Measurements from ENCODE around the gene MX2. TPM values are rescaled to one million over a fixed set of nuclear protein-coding genes. Genes with fewer than 3 reads are reported as not detected.

The MX2 gene
- total RNA-seq, 2 experiments from 2014 or later = 9.2 to 10.3 TPM

DNA sequence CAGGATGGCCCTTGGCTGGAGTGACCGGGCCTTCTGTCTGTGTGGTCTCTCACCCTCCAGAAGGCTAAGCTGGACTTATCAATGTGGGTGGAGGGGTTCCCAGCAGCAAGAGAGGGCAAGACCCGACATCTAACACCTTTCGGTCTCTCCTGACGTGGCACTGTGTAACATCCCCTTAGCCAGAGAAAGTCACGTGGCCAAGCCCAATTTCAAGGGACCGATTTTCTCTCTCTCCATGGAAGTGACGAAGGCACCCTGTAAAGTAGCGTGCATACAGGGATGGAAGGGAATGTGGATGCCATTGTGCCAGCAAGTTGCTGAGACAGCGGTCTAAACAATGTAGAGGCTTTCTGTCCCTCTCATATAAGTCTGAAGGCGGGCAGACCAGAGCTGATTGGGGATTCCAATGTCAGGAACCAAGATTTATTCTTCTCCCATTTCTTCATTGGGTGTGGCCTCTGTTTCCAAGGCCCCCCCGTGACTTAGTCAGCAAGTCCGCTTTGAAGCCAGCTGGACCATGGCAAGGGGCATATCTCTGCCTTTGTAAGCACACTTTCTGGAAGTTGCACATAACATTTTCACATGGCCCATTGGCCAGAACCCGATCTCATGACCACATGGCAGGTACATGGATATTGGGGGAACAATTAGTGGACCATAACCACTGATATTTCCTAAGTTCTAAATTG is 76.7 kb downstream of the MX2 start:
- Mint-ChIP-seq H3K36me3 (ENCODE audit: low read depth) (peaks cover 41% of the 10 kb centered on the region), H3K27me3 (no peaks in the 10 kb centered on the region), H3K27ac (no peak overlapping the region), H3K4me1 (ENCODE audit: low read depth) (no peaks in the 10 kb centered on the region), H3K9me3 (peaks cover 11% of the 10 kb centered on the region), H3K4me3 (no peak overlapping the region)
- ChIA-PET CTCF (interaction anchor here (1.4 kb wide), 1 partner anchor 155 kb away, joined by 3 read pairs; no protein-coding TSS in a partner anchor), POLR2A (interaction anchor here (0.8 kb wide), 1 partner anchor 11 kb away, joined by 3 read pairs; no protein-coding TSS in a partner anchor)
- ATAC-seq (no peak), DNase-seq (no peak)
- TF ChIP-seq, protein P1, sequence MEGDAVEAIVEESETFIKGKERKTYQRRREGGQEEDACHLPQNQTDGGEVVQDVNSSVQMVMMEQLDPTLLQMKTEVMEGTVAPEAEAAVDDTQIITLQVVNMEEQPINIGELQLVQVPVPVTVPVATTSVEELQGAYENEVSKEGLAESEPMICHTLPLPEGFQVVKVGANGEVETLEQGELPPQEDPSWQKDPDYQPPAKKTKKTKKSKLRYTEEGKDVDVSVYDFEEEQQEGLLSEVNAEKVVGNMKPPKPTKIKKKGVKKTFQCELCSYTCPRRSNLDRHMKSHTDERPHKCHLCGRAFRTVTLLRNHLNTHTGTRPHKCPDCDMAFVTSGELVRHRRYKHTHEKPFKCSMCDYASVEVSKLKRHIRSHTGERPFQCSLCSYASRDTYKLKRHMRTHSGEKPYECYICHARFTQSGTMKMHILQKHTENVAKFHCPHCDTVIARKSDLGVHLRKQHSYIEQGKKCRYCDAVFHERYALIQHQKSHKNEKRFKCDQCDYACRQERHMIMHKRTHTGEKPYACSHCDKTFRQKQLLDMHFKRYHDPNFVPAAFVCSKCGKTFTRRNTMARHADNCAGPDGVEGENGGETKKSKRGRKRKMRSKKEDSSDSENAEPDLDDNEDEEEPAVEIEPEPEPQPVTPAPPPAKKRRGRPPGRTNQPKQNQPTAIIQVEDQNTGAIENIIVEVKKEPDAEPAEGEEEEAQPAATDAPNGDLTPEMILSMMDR (IDR thresholded peaks at IDR 0.05) = no peak
- intact Hi-C loops (cut with micrococcal nuclease) = no loop called here

DNA sequence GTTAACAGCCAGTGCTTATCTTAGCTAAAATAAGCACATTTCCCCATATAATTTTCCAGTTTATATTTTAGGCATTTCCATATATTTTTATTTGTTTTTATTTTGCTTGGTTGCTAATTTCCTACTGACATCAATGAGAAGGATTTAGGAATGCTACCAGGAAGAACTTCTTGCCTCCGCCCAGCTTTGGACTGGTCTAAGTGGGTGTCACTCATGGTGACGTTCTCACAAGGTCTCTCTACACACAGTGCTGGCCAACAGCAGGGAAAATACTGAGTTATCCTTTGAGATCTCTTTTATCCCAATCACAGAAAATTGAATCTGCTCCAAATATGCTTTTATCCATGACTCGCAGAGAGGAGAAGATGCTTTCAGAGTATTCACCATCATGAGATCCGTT is 77.4 kb downstream of the MX2 start:
- ATAC-seq (no peak), DNase-seq (no peak)
- H3K9me3 Mint-ChIP-seq = peaks cover 11% of the 10 kb centered on the region
- no peak overlapping the region for H3K27ac Mint-ChIP-seq
- POLR2A ChIA-PET = interaction anchor here (0.8 to 1.0 kb wide), 2 partner anchors 12 to 13 kb away, joined by 3 read pairs; no protein-coding TSS in a partner anchor
- TF ChIP-seq, protein P1 (IDR thresholded peaks at IDR 0.05) = no peak
- peaks cover 41% of the 10 kb centered on the region for H3K36me3 Mint-ChIP-seq (ENCODE audit: low read depth)
- intact Hi-C loops (cut with micrococcal nuclease) = no loop called here
- H3K27me3 Mint-ChIP-seq = no peaks in the 10 kb centered on the region
- no peaks in the 10 kb centered on the region for H3K4me1 Mint-ChIP-seq (ENCODE audit: low read depth)
- CTCF ChIA-PET = interaction anchor here (1.4 kb wide), 1 partner anchor 156 kb away, joined by 3 read pairs; no protein-coding TSS in a partner anchor
- no peak overlapping the region for H3K4me3 Mint-ChIP-seq

DNA sequence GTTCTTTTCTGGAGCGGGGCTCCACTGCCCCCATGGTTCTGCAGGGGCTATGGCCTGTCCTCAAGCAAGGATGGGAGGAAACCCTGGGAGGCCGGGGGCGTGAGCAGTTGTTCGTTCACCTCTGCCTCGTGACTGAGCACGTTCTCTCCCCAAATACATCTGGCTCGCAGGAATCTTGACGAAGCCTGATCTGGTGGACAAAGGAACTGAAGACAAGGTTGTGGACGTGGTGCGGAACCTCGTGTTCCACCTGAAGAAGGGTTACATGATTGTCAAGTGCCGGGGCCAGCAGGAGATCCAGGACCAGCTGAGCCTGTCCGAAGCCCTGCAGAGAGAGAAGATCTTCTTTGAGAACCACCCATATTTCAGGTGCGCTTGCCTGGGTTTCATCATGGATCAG is 79.7 kb downstream of the MX2 start:
- ATAC-seq = no peak
- H3K9me3 Mint-ChIP-seq = no peaks in the 10 kb centered on the region
- intact Hi-C loops (cut with micrococcal nuclease) = no loop called here
- H3K27ac Mint-ChIP-seq = no peak overlapping the region
- no peaks in the 10 kb centered on the region for H3K4me1 Mint-ChIP-seq (ENCODE audit: low read depth)
- peaks cover 23% of the 10 kb centered on the region for H3K36me3 Mint-ChIP-seq (ENCODE audit: low read depth)
- ChIA-PET CTCF (no interaction called here), POLR2A (interaction anchor here (0.6 kb wide), 1 partner anchor 134 kb away, joined by 3 read pairs; no protein-coding TSS in a partner anchor)
- TF ChIP-seq, protein P1 (IDR thresholded peaks at IDR 0.05) = no peak
- no peak for DNase-seq
- H3K4me3 Mint-ChIP-seq = no peak overlapping the region
- no peaks in the 10 kb centered on the region for H3K27me3 Mint-ChIP-seq

DNA sequence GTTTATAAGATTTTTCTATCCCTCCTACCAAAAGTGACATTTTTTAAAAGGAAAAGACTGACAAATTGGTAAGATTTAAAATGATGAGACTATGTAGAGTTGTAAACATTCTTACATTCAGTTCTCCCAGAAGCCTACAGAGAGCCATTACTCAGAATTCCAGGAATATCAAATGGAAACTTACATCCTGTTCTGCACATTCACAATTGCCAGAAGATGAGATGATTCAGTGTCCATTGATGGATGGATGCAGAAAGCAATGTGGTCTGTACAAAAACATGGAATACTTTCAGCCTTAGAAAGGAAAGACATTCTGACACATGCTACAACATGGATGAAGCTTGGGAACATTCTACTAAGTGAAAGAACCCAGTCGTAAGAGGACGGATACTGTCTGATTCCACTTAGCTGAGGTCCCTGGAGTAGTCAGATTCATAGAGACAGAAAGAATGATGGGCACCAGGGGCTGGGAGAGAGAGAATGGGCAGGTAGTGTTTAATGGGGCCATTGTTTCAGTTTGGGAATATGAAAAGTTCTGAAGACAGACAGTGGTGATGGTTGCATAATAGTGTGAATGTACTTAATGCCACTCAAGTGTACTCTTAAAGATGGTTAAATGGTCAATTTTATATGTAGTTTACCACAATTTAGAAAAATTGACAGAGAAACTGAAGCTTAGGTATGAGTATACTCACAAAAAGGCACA is 80.8 kb downstream of the MX2 start:
- CTCF ChIA-PET = interaction anchor here (1.5 kb wide), 1 partner anchor 159 kb away, joined by 4 read pairs; no protein-coding TSS in a partner anchor
- POLR2A ChIA-PET = interaction anchor here (1.1 kb wide), 1 partner anchor 20 kb away, joined by 3 read pairs; no protein-coding TSS in a partner anchor
- no peaks in the 10 kb centered on the region for H3K4me1 Mint-ChIP-seq (ENCODE audit: low read depth)
- no peak for ATAC-seq
- TF ChIP-seq, protein P1 (IDR thresholded peaks at IDR 0.05) = no peak
- peaks cover 20% of the 10 kb centered on the region for H3K36me3 Mint-ChIP-seq (ENCODE audit: low read depth)
- no peak for DNase-seq
- no peaks in the 10 kb centered on the region for H3K27me3 Mint-ChIP-seq
- H3K9me3 Mint-ChIP-seq = no peaks in the 10 kb centered on the region
- H3K27ac Mint-ChIP-seq = no peak overlapping the region
- no peak overlapping the region for H3K4me3 Mint-ChIP-seq
- intact Hi-C loops (cut with micrococcal nuclease) = no loop called here
